Ovary (tissue), 9 donors: ENCODE measurements around the gene COA8. TPM values are rescaled to one million over a fixed set of nuclear protein-coding genes. Genes with fewer than 3 reads are reported as not detected.

Experiments
- DNase-seq, 5 donors: peaks; one replicate each; pipeline ENCODE4 v3.0.0-alpha.2; 2019 to 2020
- H3K27ac ChIP-seq, 2 donors: fragments of 200-600 bp; one replicate each; pipeline versions ENCODE4 v1.5.1 to v1.8.0; 2019 to 2022
- H3K27me3 ChIP-seq: fragments of 200-600 bp; one replicate; pipeline ENCODE4 v1.8.0; 2022
- H3K36me3 ChIP-seq: fragments of 200-600 bp; sonication (generic); one replicate; pipeline ENCODE4 v1.5.1; 2019
- H3K4me1 ChIP-seq: one replicate; pipeline ENCODE4 v1.8.1; 2013; ENCODE audit warnings: mild to moderate bottlenecking, moderate library complexity; ENCODE audit not compliant: insufficient read depth
- H3K4me3 ChIP-seq: fragments of 200-600 bp; sonication (generic); one replicate; pipeline ENCODE4 v1.5.1; 2017
- H3K9me3 ChIP-seq, 2 donors: fragments of 200-600 bp in 1 of 2; sonication (generic) in 1 of 2; one replicate each; pipeline versions ENCODE4 v1.5.1 to v1.8.1; 2013 to 2019; ENCODE audit warnings: mild to moderate bottlenecking in 1 of 2, moderate library complexity in 1 of 2
- CTCF ChIP-seq, 3 donors: fragments of 450-650 bp in 2 of 3; fragments of 200-600 bp in 1 of 3; IDR thresholded peaks; one replicate each; pipeline versions ENCODE4 v1.5.1 to v1.8.0; 2016 to 2022; ENCODE audit warnings: antibody characterized with exemption in 3 of 3, mild to moderate bottlenecking in 1 of 3
- EP300 ChIP-seq: sonication (generic); formaldehyde crosslinking; IDR thresholded peaks from one replicate; pipeline ENCODE4 v1.6.1; 2017; ENCODE audit warnings: antibody characterized with exemption
- POLR2A ChIP-seq: fragments of 450-650 bp; IDR thresholded peaks from one replicate; pipeline ENCODE4 v1.6.1; 2017; ENCODE audit warnings: antibody characterized with exemption, mild to moderate bottlenecking, moderate library complexity
- WGBS, 3 donors: extraction: QIAGEN DNeasy Blood & Tissue Kit in 1 of 3; methylation state at CpG; one replicate each; pipeline versions ENCODE4 v1.1.5 to v1.1.7; 2013 to 2017; 5-methylcytosine and 5-hydroxymethylcytosine counted together
- intact Hi-C, 4 donors: fragments of 100-400 bp; cut with DNase I; formaldehyde crosslinking; loops; one replicate each; pipeline versions ENCODE4 v1.11.0 to v1.15.1; 2022 to 2023
- polyA plus RNA-seq, 2 donors: library from polyadenylated mRNA; stranded (reverse); fragments of 200-250 nt in 1 of 2; fragments of 350-450 nt in 1 of 2; fragmentation: Illumina TruSeq in 1 of 2; extraction: RNeasy Lipid Tissue Mini Kit (QIAGEN cat#74804) in 1 of 2; gene quantifications; one replicate each; pipeline ENCODE4 v1.2.3, GENCODE V29; 2013 to 2014
- total RNA-seq, 7 donors: library from RNA; depleted of rRNA in 2 of 7; stranded (reverse); fragments of >200 nt in 2 of 7; fragmentation: NEBNext Ultra II Directional in 3 of 7; extraction: Animal tissue kit (Norgen Biotek cat#: 25700) in 3 of 7; gene quantifications; one replicate each; pipeline versions ENCODE4 v1.1.0 to v1.2.4, GENCODE V29; 2016 to 2023
- donor health status: DM: no; HTN: no; CAD: no; lungs with moderate emphysema.
- donor health status: DM: no; HTN: no; CAD: no.
- donor health status: Bipolar disorder and iron deficiency.
- donor health status: DM: yes; HTN: yes; CAD: no.
- donor health status: DM: no; HTN: no; CAD: no.
- donor health status: DM: yes; HTN: yes; CAD: no.

The COA8 gene
- total and polyA plus RNA-seq, 9 donors, result 11.4 to 50.1 (median 26.8) TPM

DNA sequence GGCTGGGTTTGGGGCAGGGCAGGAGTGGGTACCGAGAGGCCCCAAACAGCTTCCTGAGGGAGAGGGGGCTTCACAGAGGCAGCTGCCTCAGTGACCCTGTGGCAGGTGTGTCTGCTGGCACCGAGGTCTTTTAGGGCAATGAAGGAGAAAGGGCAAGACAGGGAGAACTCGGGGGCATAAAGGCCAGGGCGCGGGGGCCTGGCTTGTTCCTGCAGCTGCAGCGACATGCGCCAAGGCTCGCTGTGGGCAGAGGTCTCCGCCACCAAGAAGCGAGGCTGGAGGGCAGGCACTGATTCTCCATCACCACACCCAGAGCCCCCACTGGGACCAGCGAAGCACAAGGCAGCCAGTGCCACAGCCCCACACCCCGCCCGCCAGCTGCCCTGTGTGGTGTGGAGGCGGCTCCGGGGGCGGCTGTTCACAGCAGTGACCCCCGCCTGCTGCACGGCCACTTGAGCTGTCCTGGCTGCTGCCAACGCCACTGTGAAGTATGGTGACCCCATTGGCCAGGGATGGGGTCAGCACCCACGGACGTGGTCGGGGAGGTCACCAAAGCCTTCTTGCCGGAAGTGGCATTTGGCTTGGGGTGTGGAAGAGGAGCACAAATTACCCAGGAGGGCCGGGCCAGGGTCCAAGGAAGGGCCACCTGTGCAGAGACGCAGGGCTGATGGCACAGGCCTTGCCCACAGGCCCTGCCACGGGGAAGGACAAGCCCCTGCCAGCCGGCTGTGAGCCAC, 16.7 kb upstream of the COA8 start:
- H3K27ac ChIP-seq, result no peak overlapping the region
- no peak overlapping the region for H3K4me3 ChIP-seq
- no peaks in the 10 kb centered on the region for H3K27me3 ChIP-seq
- DNase-seq, result peak in 4 of 5 donors; percentile 21 to 49 (median 37)
- WGBS, 3 donors, result 76 to 80% (median 77%) methylated on average over 26 to 27 of the region's 27 CpGs
- intact Hi-C loops, result loop anchor here in 2 of 4 donors (1.0 to 5.0 kb wide), 3 partner anchors 28 to 47 kb away; no protein-coding TSS in a partner anchor
- TF ChIP-seq POLR2A, result no peak
- TF ChIP-seq EP300, result no peak
- no peak for TF ChIP-seq CTCF (IDR thresholded peaks at IDR 0.05)
- no peaks in the 10 kb centered on the region for H3K36me3 ChIP-seq
- no peaks in the 10 kb centered on the region for H3K9me3 ChIP-seq
- peaks cover 24% of the 10 kb centered on the region for H3K4me1 ChIP-seq

DNA sequence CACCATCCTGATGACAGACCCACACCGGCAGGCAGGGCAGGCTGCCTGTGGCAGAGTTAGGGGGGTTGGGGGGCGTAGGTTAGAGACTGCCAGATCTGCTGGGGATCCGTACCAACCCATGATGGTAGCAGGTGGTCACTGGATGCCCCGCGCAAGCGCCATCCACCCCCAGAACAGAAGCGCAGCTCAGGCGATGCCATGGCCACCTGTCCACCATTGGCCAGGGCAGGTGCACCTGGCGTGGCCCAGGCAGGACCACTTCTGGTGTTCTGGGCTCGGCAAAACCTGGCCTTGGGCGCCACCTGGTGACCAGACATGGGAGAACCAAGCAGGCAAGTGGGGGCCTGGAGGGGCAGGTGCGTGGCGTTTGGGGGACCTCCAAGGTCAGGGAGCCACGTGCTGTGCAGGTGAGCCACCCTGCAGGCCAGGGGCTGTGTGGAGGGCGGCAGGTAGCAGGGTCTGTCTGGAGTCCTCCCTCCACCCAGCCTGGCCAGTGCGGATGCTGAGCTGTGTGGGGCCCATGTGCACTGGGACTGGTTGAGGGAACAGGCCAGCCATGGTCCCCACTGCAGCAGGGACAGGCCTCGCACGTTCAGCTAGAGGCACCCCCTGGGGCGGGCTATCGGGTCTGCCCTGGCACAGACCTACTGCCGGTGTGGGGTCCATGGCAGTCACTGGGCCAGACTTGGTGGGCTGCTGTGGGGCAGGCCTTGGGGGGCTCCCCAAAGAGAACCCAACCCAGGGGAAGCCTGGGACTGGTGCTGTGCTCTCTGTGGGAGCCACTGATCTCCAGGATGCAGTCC, 15.9 kb upstream of the COA8 start:
- peak; percentile 69 to 85 (median 83) for DNase-seq
- WGBS, 3 donors, result 18 to 24% (median 22%) methylated on average over 19 to 21 of the region's 21 CpGs
- intact Hi-C loops, result loop anchor here in 2 of 4 donors (1.0 to 5.0 kb wide), 3 partner anchors 29 to 48 kb away; no protein-coding TSS in a partner anchor

DNA sequence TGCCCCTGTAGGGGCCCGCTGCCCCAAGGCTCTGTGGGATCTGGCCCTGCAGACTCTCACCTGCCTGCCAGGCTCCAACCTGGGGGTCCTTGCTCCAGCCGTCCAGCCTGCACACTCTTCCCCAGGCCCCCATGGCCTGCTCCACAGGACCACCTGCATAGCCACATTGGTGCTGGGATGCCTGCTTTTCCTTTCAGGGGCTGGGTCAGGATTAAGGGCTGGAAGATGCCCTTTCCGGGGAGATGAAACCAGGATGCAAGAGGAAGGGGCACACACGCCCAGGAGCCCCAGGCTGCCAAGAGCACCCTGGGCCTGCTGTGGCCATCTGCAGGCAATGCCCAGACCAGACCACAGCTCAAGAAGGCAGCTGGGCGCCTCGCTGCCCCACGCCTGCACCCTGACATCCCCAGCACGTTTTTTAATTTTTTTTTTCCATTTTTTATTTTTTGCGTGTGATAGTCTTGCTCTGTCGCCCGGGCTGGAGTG, 15.3 kb upstream of the COA8 start:
- TF ChIP-seq POLR2A (no peak), CTCF (IDR thresholded peaks at IDR 0.05) (no peak), EP300 (no peak)
- no peaks in the 10 kb centered on the region for H3K27me3 ChIP-seq
- no peak overlapping the region for H3K27ac ChIP-seq
- no peaks in the 10 kb centered on the region for H3K9me3 ChIP-seq
- H3K4me3 ChIP-seq, result no peak overlapping the region
- 80 to 83% (median 83%) methylated on average over 11 of the region's 11 CpGs for WGBS, 3 donors
- peak in 1 of 5 donors; percentile 15 for DNase-seq
- H3K36me3 ChIP-seq, result no peaks in the 10 kb centered on the region
- peaks cover 20% of the 10 kb centered on the region for H3K4me1 ChIP-seq
- intact Hi-C loops, result loop anchor here in 1 of 4 donors (5.0 kb wide), 1 partner anchor 45 kb away; no protein-coding TSS in a partner anchor

More for the DNA sequence above, 15.9 kb upstream of the COA8 start:
- no peak overlapping the region for H3K27ac ChIP-seq
- no peaks in the 10 kb centered on the region for H3K9me3 ChIP-seq
- H3K36me3 ChIP-seq, result no peaks in the 10 kb centered on the region
- TF ChIP-seq POLR2A (peak; percentile 32), EP300 (no peak), CTCF (IDR thresholded peaks at IDR 0.05) (peak; percentile 41 to 98 (median 96))
- H3K4me1 ChIP-seq, result peaks cover 22% of the 10 kb centered on the region
- no peaks in the 10 kb centered on the region for H3K27me3 ChIP-seq
- H3K4me3 ChIP-seq, result no peak overlapping the region

- H3K4me1 ChIP-seq, result peaks cover 15% of the 10 kb centered on the region
- no peaks in the 10 kb centered on the region for H3K9me3 ChIP-seq
- peak in 2 of 5 donors; percentile 26 to 28 for DNase-seq
- TF ChIP-seq EP300 (no peak), CTCF (IDR thresholded peaks at IDR 0.05) (no peak)
- H3K27me3 ChIP-seq, result no peaks in the 10 kb centered on the region
- no peaks in the 10 kb centered on the region for H3K36me3 ChIP-seq
- no peak overlapping the region for H3K27ac ChIP-seq
- 84 to 91% (median 87%) methylated on average over 18 of the region's 18 CpGs for WGBS, 3 donors
- H3K4me3 ChIP-seq, result no peak overlapping the region
- intact Hi-C loops, result loop anchor here in 1 of 4 donors (5.0 kb wide), 1 partner anchor 46 kb away; no protein-coding TSS in a partner anchor
Measured at GRCh38 chr14:103547941-103548462, 14.8 kb upstream of the COA8 start.
